GM19395 (cell line): Measurements from ENCODE around the gene MSX2.
"Not testable (repeated sequence)": the region's sequence is repeated elsewhere in the genome, so short reads cannot be mapped to it uniquely, and the experiment has no call there.

Experiments used
- ATAC-seq: cut with Tn5 transposase; IDR thresholded peaks from one replicate; pipeline ENCODE4 v1.9.1; 2021; ENCODE audit warnings: mild to moderate bottlenecking, moderate library complexity; ENCODE audit not compliant: unreplicated experiment

The MSX2 gene

GRCh38 chr5:174732036-174733020 lies 7.9 kb downstream of the MSX2 start:
- ATAC-seq, result no peak

GRCh38 chr5:174733091-174733690 lies 8.8 kb downstream of the MSX2 start:
- ATAC-seq, result no peak

- no peak for ATAC-seq
Measured at GRCh38 chr5:174733836-174734235, 9.5 kb downstream of the MSX2 start.

- ATAC-seq, result no peak
Measured at GRCh38 chr5:174734571-174735497, 10.5 kb downstream of the MSX2 start.

GRCh38 chr5:174735498-174736330 lies 11.3 kb downstream of the MSX2 start:
- ATAC-seq, result no peak

GRCh38 chr5:174736331-174736721 lies 11.9 kb downstream of the MSX2 start:
- no peak for ATAC-seq

GRCh38 chr5:174736777-174737176 lies 12.4 kb downstream of the MSX2 start:
- no peak for ATAC-seq

- no peak for ATAC-seq
Measured at GRCh38 chr5:174737330-174737729, 12.9 kb downstream of the MSX2 start.

GRCh38 chr5:174741352-174741751 lies 17.0 kb downstream of the MSX2 start:
- ATAC-seq, result no peak

- no peak for ATAC-seq
Measured at GRCh38 chr5:174744896-174745295, 20.5 kb downstream of the MSX2 start.

GRCh38 chr5:174745590-174746103 lies 21.3 kb downstream of the MSX2 start:
- no peak for ATAC-seq

GRCh38 chr5:174750711-174751110 lies 26.3 kb downstream of the MSX2 start:
- ATAC-seq, result no peak

- no peak for ATAC-seq
Measured at GRCh38 chr5:174751154-174752000, 27.0 kb downstream of the MSX2 start.

GRCh38 chr5:174752121-174752520 lies 27.7 kb downstream of the MSX2 start:
- no peak for ATAC-seq

- ATAC-seq, result no peak
Measured at GRCh38 chr5:174755106-174755505, 30.7 kb downstream of the MSX2 start.

- no peak for ATAC-seq
Measured at GRCh38 chr5:174759091-174759490, 34.7 kb downstream of the MSX2 start.

GRCh38 chr5:174760721-174761120 lies 36.3 kb downstream of the MSX2 start:
- ATAC-seq, result no peak

- ATAC-seq, result not testable (repeated sequence)
Measured at GRCh38 chr5:174761341-174761740, 37.0 kb downstream of the MSX2 start.

- no peak for ATAC-seq
Measured at GRCh38 chr5:174764309-174764708, 39.9 kb downstream of the MSX2 start.
